Measurements from ENCODE around the gene HLTF.

DNA sequence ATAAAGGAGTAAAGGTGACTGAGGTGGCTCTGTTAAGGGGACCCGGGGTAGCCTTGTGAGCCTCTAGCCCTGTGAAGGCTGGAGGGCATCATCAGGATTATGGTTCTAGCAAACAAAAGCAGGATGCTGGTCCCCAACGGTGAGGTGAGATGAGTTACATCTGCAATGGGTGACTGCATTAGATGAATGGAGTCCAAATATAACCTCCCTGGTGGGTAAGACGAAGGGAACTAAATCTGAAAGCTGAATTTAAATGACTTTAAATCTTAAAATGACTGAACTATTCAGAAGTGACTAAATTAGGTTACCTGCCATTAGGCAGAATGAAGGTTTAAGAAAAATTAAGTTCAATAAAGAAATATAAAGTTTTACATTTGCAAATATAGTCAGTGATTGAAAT is 4.6 kb upstream of the HLTF start:
- no peak for TF ChIP-seq POLR2A (IDR thresholded peaks at IDR 0.05; ENCODE audit: low read length)
- TF ChIP-seq GATA1 (IDR thresholded peaks at IDR 0.05; ENCODE audit: low read depth, low read length), result no peak

Measured in erythroblast (primary cell).